CD14-positive monocyte (primary cell): ENCODE results near the gene DOK4. TPM values are rescaled to one million over a fixed set of nuclear protein-coding genes. Genes with fewer than 3 reads are reported as not detected.

Experiments
- DNase-seq, 3 donors: peaks; one replicate each; pipeline ENCODE4 v3.0.0-alpha.2; 2011 to 2022
- H2AFZ ChIP-seq: 2 replicates; pipeline ENCODE4 v1.6.0; 2012; ENCODE audit warnings: mild to moderate bottlenecking, low read depth, low read length, inconsistent platforms; ENCODE audit not compliant: insufficient read depth, poor library complexity, severe bottlenecking
- H3K27ac ChIP-seq, 2 donors: 1 replicate in 1 of 2; 2 replicates in 1 of 2; pipeline ENCODE4 v1.5.1; 2012 to 2013; ENCODE audit warnings: low read length in 2 of 2, control low read depth in 1 of 2, inconsistent platforms in 1 of 2, low read depth in 1 of 2, mild to moderate bottlenecking in 1 of 2
- H3K27me3 ChIP-seq, 2 donors: one replicate each; pipeline versions ENCODE4 v1.6.0 to v1.6.1; 2011 to 2013; ENCODE audit warnings: low read length in 2 of 2; ENCODE audit not compliant: control insufficient read depth in 2 of 2, insufficient read depth in 2 of 2
- H3K36me3 ChIP-seq, 2 donors: replicated peaks in 1 of 2; 1 replicate in 1 of 2; 2 replicates in 1 of 2; pipeline versions ENCODE4 v1.5.1 to v1.6.1; 2012 to 2013; ENCODE audit warnings: low read length in 2 of 2, control low read depth in 1 of 2, inconsistent platforms in 1 of 2, mild to moderate bottlenecking in 1 of 2; ENCODE audit not compliant: insufficient read depth in 2 of 2, control insufficient read depth in 1 of 2
- H3K4me1 ChIP-seq, 2 donors: 1 replicate in 1 of 2; 2 replicates in 1 of 2; pipeline versions ENCODE4 v1.5.1 to v1.6.1; 2012 to 2013; ENCODE audit warnings: low read length in 2 of 2, control low read depth in 1 of 2, inconsistent platforms in 1 of 2, mild to moderate bottlenecking in 1 of 2, moderate library complexity in 1 of 2; ENCODE audit not compliant: insufficient read depth in 2 of 2, control insufficient read depth in 1 of 2
- H3K4me2 ChIP-seq: replicated peaks from 2 replicates; pipeline ENCODE3; 2012; ENCODE audit warnings: low read length, moderate library complexity, mild to moderate bottlenecking; ENCODE audit not compliant: poor library complexity, severe bottlenecking; ENCODE audit errors: extremely low read depth
- H3K4me3 ChIP-seq, 3 experiments: fragments of 200-600 bp in 1 of 3; sonication (generic) in 1 of 3; replicated peaks in 1 of 3; 1 replicate in 2 of 3; 2 replicates in 1 of 3; pipeline ENCODE4 v1.5.1; 2011 to 2013; ENCODE audit warnings: low read length in 3 of 3, mild to moderate bottlenecking in 3 of 3, control low read depth in 2 of 3, low read depth in 2 of 3, inconsistent platforms in 1 of 3, moderate library complexity in 1 of 3
- H3K79me2 ChIP-seq: 2 replicates; pipeline ENCODE4 v1.6.0; 2012; ENCODE audit warnings: mild to moderate bottlenecking, control low read depth, inconsistent platforms, low read length, moderate library complexity; ENCODE audit not compliant: insufficient read depth
- H3K9ac ChIP-seq: 2 replicates; pipeline ENCODE4 v1.6.0; 2017; ENCODE audit warnings: low read length, mild to moderate bottlenecking; ENCODE audit not compliant: insufficient read depth, poor library complexity, severe bottlenecking
- H3K9me3 ChIP-seq, 2 donors: replicated peaks in 1 of 2; 1 replicate in 1 of 2; 2 replicates in 1 of 2; pipeline versions ENCODE4 v1.5.1 to v1.6.1; 2012 to 2013; ENCODE audit warnings: low read length in 2 of 2, control low read depth in 1 of 2; ENCODE audit not compliant: control insufficient read depth in 1 of 2, insufficient read depth in 1 of 2
- H4K20me1 ChIP-seq: 2 replicates; pipeline ENCODE4 v1.6.0; 2012; ENCODE audit warnings: mild to moderate bottlenecking, low read length, control low read depth, moderate library complexity; ENCODE audit not compliant: insufficient read depth
- H3K27ac Mint-ChIP-seq, 7 donors: one replicate each; pipeline ENCODE4 v1.8.0; 2020; ENCODE audit warnings: mild to moderate bottlenecking in 7 of 7, mixed read lengths in 7 of 7, moderate library complexity in 6 of 7, inconsistent platforms in 2 of 7
- H3K27me3 Mint-ChIP-seq, 3 donors: one replicate each; pipeline ENCODE4 v1.8.0; 2021 to 2022; ENCODE audit warnings: low read depth in 3 of 3, mild to moderate bottlenecking in 3 of 3, mixed read lengths in 3 of 3, moderate library complexity in 3 of 3, inconsistent platforms in 1 of 3
- H3K36me3 Mint-ChIP-seq, 2 donors: one replicate each; pipeline ENCODE4 v1.8.0; 2020; ENCODE audit warnings: mixed read lengths in 2 of 2, inconsistent platforms in 1 of 2, mild to moderate bottlenecking in 1 of 2
- H3K4me1 Mint-ChIP-seq: one replicate; pipeline ENCODE4 v1.8.0; 2020; ENCODE audit warnings: mild to moderate bottlenecking, mixed read lengths
- H3K4me3 Mint-ChIP-seq, 2 donors: one replicate each; pipeline ENCODE4 v1.8.0; 2020; ENCODE audit warnings: mild to moderate bottlenecking in 2 of 2, mixed read lengths in 2 of 2, moderate library complexity in 1 of 2
- H3K9me3 Mint-ChIP-seq, 7 donors: one replicate each; pipeline ENCODE4 v1.8.0; 2020 to 2022; ENCODE audit warnings: mixed read lengths in 7 of 7, mild to moderate bottlenecking in 6 of 7, moderate library complexity in 6 of 7, inconsistent platforms in 2 of 7
- CTCF ChIP-seq: fragments of 200-600 bp; IDR thresholded peaks from one replicate; pipeline ENCODE4 v1.8.0; 2022; ENCODE audit warnings: antibody characterized with exemption, mild to moderate bottlenecking
- WGBS: methylation state at CpG from one replicate; pipeline ENCODE4 v1.1.5; 2013; ENCODE audit warnings: missing lambda C conversion rate; ENCODE audit not compliant: insufficient coverage; 5-methylcytosine and 5-hydroxymethylcytosine counted together
- intact Hi-C, 2 donors: fragments of 100-400 bp; cut with micrococcal nuclease; formaldehyde crosslinking; loops; one replicate each; pipeline versions ENCODE4 v1.15.0 to v1.15.1; 2023
- polyA plus RNA-seq, 3 donors: library from polyadenylated mRNA; depleted of rRNA in 1 of 3; unstranded in 2 of 3; stranded (reverse) in 1 of 3; fragments of 300-500 nt in 2 of 3; fragments of >200 nt in 1 of 3; fragmentation: Illumina TruSeq in 2 of 3; gene quantifications; 1 replicate in 2 of 3; 2 replicates in 1 of 3; pipeline ENCODE4 v1.2.3, GENCODE V29; 2012 to 2021

The DOK4 gene
- polyA plus RNA-seq, 3 donors: 0.09 to 0.17 TPM; not detected in 1

- H3K27ac Mint-ChIP-seq: peak overlapping the region in 1 of 7 donors; percentile 55
- Histone ChIP-seq H2AFZ (no peak overlapping the region), H3K36me3 (no peaks in the 10 kb centered on the region), H3K4me3 (no peak overlapping the region), H3K79me2 (no peaks in the 10 kb centered on the region), H4K20me1 (peaks cover 3% of the 10 kb centered on the region), H3K9ac (no peak overlapping the region), H3K27ac (no peak overlapping the region), H3K4me2 (no peak overlapping the region), H3K9me3 (no peaks in the 10 kb centered on the region), H3K4me1 (peaks cover 36 to 52% of the 10 kb centered on the region in 2 donors), H3K27me3 (peaks cover 14 to 69% of the 10 kb centered on the region in 2 donors)
- H3K36me3 Mint-ChIP-seq: peaks cover 0 to 7% of the 10 kb centered on the region in 2 donors
- no peak for TF ChIP-seq CTCF
- H3K4me3 Mint-ChIP-seq: peak overlapping the region in 1 of 2 donors; percentile 19
- no peak for DNase-seq
- H3K4me1 Mint-ChIP-seq: peaks cover 49% of the 10 kb centered on the region
- H3K9me3 Mint-ChIP-seq: peaks cover 0 to 17% (median 6%) of the 10 kb centered on the region in 7 donors
- intact Hi-C loops: no loop called here
- H3K27me3 Mint-ChIP-seq: peaks cover 63 to 82% (median 68%) of the 10 kb centered on the region in 3 donors
- whole genome bisulfite sequencing: 80% methylated on average over 6 of the region's 7 CpGs
Measured at GRCh38 chr16:57532266-57532625, 46.0 kb upstream of the DOK4 start.

DNA sequence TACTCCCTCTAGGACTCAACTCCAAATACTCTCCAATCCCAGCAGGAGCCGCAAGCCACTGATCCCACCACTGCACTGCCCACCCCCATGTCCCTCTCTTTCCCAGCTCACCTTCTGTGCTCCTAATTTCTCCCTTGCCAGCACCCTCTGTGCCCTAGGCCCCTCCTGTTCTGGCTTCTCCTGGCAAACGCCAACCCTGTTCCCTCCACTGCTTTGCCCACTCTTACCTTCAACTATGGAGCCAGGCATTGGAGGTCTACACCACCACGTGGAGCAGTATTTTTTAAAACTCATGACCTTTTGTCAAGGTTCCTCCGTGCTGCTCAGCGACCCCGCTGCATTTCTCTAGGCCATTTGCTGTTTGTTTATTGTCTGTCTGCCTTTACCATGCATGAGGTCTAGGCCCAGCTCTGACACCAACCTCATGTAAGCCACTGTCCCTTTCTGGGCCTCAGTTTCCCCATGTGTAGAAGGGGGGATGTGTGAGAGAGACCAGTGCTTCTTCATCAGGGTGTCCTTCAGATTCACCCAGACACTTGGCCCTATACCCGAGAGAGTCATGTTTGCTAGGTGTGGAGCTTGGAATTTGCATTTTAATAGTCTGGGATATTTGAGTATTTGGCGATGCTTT lies 45.5 kb upstream of the DOK4 start:
- Histone ChIP-seq H3K4me1 (peaks cover 33 to 52% of the 10 kb centered on the region in 2 donors), H3K27ac (no peak overlapping the region), H2AFZ (no peak overlapping the region), H3K4me3 (no peak overlapping the region), H4K20me1 (peaks cover 3% of the 10 kb centered on the region), H3K27me3 (peaks cover 10 to 64% of the 10 kb centered on the region in 2 donors), H3K36me3 (no peaks in the 10 kb centered on the region), H3K79me2 (no peaks in the 10 kb centered on the region), H3K9ac (no peak overlapping the region), H3K4me2 (no peak overlapping the region), H3K9me3 (no peaks in the 10 kb centered on the region)
- H3K9me3 Mint-ChIP-seq: peaks cover 0 to 14% (median 5%) of the 10 kb centered on the region in 7 donors
- H3K27ac Mint-ChIP-seq: peak overlapping the region in 2 of 7 donors; percentile 6 to 55
- 92% methylated on average over 5 of the region's 8 CpGs for WGBS
- no peak for DNase-seq
- peaks cover 0 to 7% of the 10 kb centered on the region in 2 donors for H3K36me3 Mint-ChIP-seq
- H3K4me3 Mint-ChIP-seq: peak overlapping the region in 1 of 2 donors; percentile 89
- TF ChIP-seq CTCF: no peak
- H3K27me3 Mint-ChIP-seq: peaks cover 58 to 81% (median 63%) of the 10 kb centered on the region in 3 donors
- intact Hi-C loops: no loop called here
- H3K4me1 Mint-ChIP-seq: peaks cover 47% of the 10 kb centered on the region
